HCT116 (cell line): ENCODE measurements around the gene HOXC13. TPM values are rescaled to one million over a fixed set of nuclear protein-coding genes. Genes with fewer than 3 reads are reported as not detected.

Experiments used
- ATAC-seq: fragments of 200-7000 bp; cut with Tn5 transposase; 2 replicates; pipeline ENCODE4 v1.9.1; 2020; ENCODE audit warnings: mild to moderate bottlenecking, moderate library complexity
- BruUV-seq: library from RNA; stranded (reverse); fragments of 400-500 nt; replicated peaks from 2 replicates; lab custom pipeline; 2021; lab: Mats Ljungman, UMichigan
- CTCF ChIA-PET: fragments of 300-600 bp; sonication (Branson Sonifier 250); formaldehyde crosslinking; loops from one replicate; lab custom pipeline; 2021; ENCODE audit warnings: antibody characterized with exemption; lab: Charles Lee
- POLR2A ChIA-PET: fragments of 300-600, 350-600 bp; sonication (Branson Sonifier 250); formaldehyde crosslinking; loops from one replicate; lab custom pipeline; 2021; ENCODE audit warnings: antibody characterized with exemption; lab: Charles Lee
- RAD21 ChIA-PET, 2 experiments: fragments of 300-600 bp; sonication (Branson Sonifier 250); formaldehyde crosslinking; loops; one replicate each; lab custom pipeline; 2023; ENCODE audit warnings: low total read pairs in 2 of 2; ENCODE audit not compliant: uncharacterized antibody in 2 of 2, unreplicated experiment in 2 of 2, low non-redundant PET in 1 of 2; lab: Charles Lee
- DNase-seq: peaks from one replicate; pipeline ENCODE4 v3.0.0-alpha.2; 2010; ENCODE audit warnings: low read depth, low spot score
- H2AFZ ChIP-seq: fragments of 200-600 bp; shearing (Covaris generic), sonication (generic); 2 replicates; pipeline ENCODE4 v1.6.1; 2017; ENCODE audit warnings: low read depth, mixed run types, mixed read lengths, antibody characterized with exemption, low read length; ENCODE audit not compliant: poor library complexity, severe bottlenecking
- H3K27ac ChIP-seq: 2 replicates; pipeline ENCODE4 v1.5.1; 2012; ENCODE audit warnings: low read depth, low read length
- H3K27me3 ChIP-seq: fragments of 200-600 bp; sonication (generic); 2 replicates; pipeline ENCODE4 v1.6.1; 2016; ENCODE audit warnings: mixed run types, low read length, mixed read lengths; ENCODE audit not compliant: insufficient read depth
- H3K36me3 ChIP-seq, 2 experiments: fragments of 200-500 bp in 1 of 2; fragments of 200-600 bp in 1 of 2; sonication (Bioruptor generic) in 1 of 2; sonication (generic) in 1 of 2; 2 replicates each; pipeline versions ENCODE4 v1.5.1 to v1.6.1; 2014 to 2016; ENCODE audit warnings: low read length in 2 of 2, inconsistent platforms in 1 of 2, mixed read lengths in 1 of 2, mixed run types in 1 of 2; ENCODE audit not compliant: insufficient read depth in 2 of 2, control insufficient read depth in 1 of 2
- H3K4me1 ChIP-seq, 2 experiments: fragments of 200-600 bp in 1 of 2; sonication (generic) in 1 of 2; 2 replicates each; pipeline versions ENCODE4 v1.5.1 to v1.6.1; 2012 to 2017; ENCODE audit warnings: low read length in 2 of 2, inconsistent platforms in 1 of 2, mild to moderate bottlenecking in 1 of 2, mixed read lengths in 1 of 2, mixed run types in 1 of 2, moderate library complexity in 1 of 2; ENCODE audit not compliant: insufficient read depth in 2 of 2, control insufficient read depth in 1 of 2
- H3K4me2 ChIP-seq: fragments of 200-600 bp; sonication (generic); 2 replicates; pipeline ENCODE4 v1.6.1; 2017; ENCODE audit warnings: mixed run types, low read length, mixed read lengths
- H3K4me3 ChIP-seq, 2 experiments: fragments of 200-600 bp in 1 of 2; sonication (generic) in 1 of 2; replicated peaks in 1 of 2; 2 replicates each; pipeline ENCODE4 v1.5.1; 2011 to 2016; ENCODE audit warnings: low read length in 2 of 2, control low read depth in 1 of 2, low read depth in 1 of 2, mild to moderate bottlenecking in 1 of 2, mixed read lengths in 1 of 2, mixed run types in 1 of 2
- H3K79me2 ChIP-seq: fragments of 200-600 bp; sonication (generic); 2 replicates; pipeline ENCODE4 v1.6.1; 2017; ENCODE audit warnings: mild to moderate bottlenecking, mixed run types, low read length, moderate library complexity, mixed read lengths; ENCODE audit not compliant: insufficient read depth
- H3K9ac ChIP-seq: fragments of 200-600 bp; sonication (generic); 2 replicates; pipeline ENCODE4 v1.6.1; 2016; ENCODE audit warnings: low read length, mixed read lengths
- H3K9me2 ChIP-seq: fragments of 200-600 bp; sonication (generic), shearing (Covaris generic); 2 replicates; pipeline ENCODE4 v1.6.1; 2017; ENCODE audit warnings: mixed run types, mild to moderate bottlenecking, moderate library complexity; ENCODE audit not compliant: insufficient read depth
- H3K9me3 ChIP-seq, 2 experiments: fragments of 200-500 bp in 1 of 2; fragments of 200-600 bp in 1 of 2; sonication (Bioruptor generic) in 1 of 2; sonication (generic) in 1 of 2; 2 replicates each; pipeline ENCODE4 v1.6.1; 2014 to 2017; ENCODE audit warnings: low read length in 2 of 2, mixed read lengths in 2 of 2, inconsistent platforms in 1 of 2, low read depth in 1 of 2, mild to moderate bottlenecking in 1 of 2, mixed run types in 1 of 2, moderate library complexity in 1 of 2; ENCODE audit not compliant: control insufficient read depth in 1 of 2, insufficient read depth in 1 of 2
- H4K20me1 ChIP-seq: fragments of 200-600 bp; sonication (generic), shearing (Covaris generic); 2 replicates; pipeline ENCODE4 v1.6.1; 2017; ENCODE audit warnings: mixed run types, mild to moderate bottlenecking, moderate library complexity; ENCODE audit not compliant: insufficient read depth
- EGR1 ChIP-seq: IDR thresholded peaks from 2 replicates; pipeline ENCODE4 v1.6.1; 2012; ENCODE audit warnings: low read depth
- ELF1 ChIP-seq: IDR thresholded peaks from 2 replicates; pipeline ENCODE4 v1.6.1; 2012; ENCODE audit warnings: low read depth, borderline replicate concordance
- EZH2 ChIP-seq: fragments of 200-600 bp; sonication (generic); IDR thresholded peaks from 2 replicates; pipeline ENCODE4 v1.6.1; 2017; ENCODE audit warnings: antibody characterized with exemption, mixed run types
- POLR2A ChIP-seq: IDR thresholded peaks from 2 replicates; pipeline ENCODE4 v1.7.0; 2011; ENCODE audit warnings: borderline replicate concordance; ENCODE audit not compliant: insufficient read depth, insufficient read length; ENCODE audit errors: extremely low read depth
- RAD21 ChIP-seq: IDR thresholded peaks from 2 replicates; pipeline ENCODE4 v1.6.1; 2012; ENCODE audit warnings: low read depth, mild to moderate bottlenecking
- SIN3A ChIP-seq: IDR thresholded peaks from 2 replicates; pipeline ENCODE4 v1.6.1; 2012; ENCODE audit warnings: low read depth
- ZFX ChIP-seq: fragments of 450-650 bp; IDR thresholded peaks from 2 replicates; pipeline ENCODE4 v1.6.1; 2017
- intact Hi-C: fragments of 100-400 bp; cut with micrococcal nuclease; formaldehyde crosslinking; loops from 2 replicates; pipeline ENCODE4 v1.10.0; 2022
- total RNA-seq: library from RNA; stranded (reverse); gene quantifications from one replicate; pipeline ENCODE4 v1.2.1, GENCODE V29; 2021; ENCODE audit not compliant: unreplicated experiment
- TF ChIP-seq, protein P1 (sequence below), 3 experiments: fragments of 200-600 bp in 1 of 3; sonication (generic) in 1 of 3; IDR thresholded peaks in 2 of 3; conservative IDR thresholded peaks in 1 of 3; 2 replicates each; pipeline ENCODE4 v1.5.1; 2012 to 2017; ENCODE audit warnings: low read depth in 2 of 3, low read length in 2 of 3, antibody characterized with exemption in 1 of 3, borderline replicate concordance in 1 of 3, control low read depth in 1 of 3, mild to moderate bottlenecking in 1 of 3, mixed read lengths in 1 of 3, mixed run types in 1 of 3, moderate library complexity in 1 of 3; ENCODE audit not compliant: insufficient read depth in 1 of 3
- TF ChIP-seq, protein P2 (sequence below): IDR thresholded peaks from 2 replicates; pipeline ENCODE4 v1.6.1; 2012

HOXC13 gene
- total RNA-seq, 1 experiment from 2014 or later = 3.8 TPM

- Histone ChIP-seq H3K9me2 (no peaks in the 10 kb centered on the region), H3K9ac (no peak overlapping the region), H4K20me1 (no peaks in the 10 kb centered on the region), H3K4me2 (no peak overlapping the region), H3K36me3 (no peaks in the 10 kb centered on the region), H3K4me1 (peaks cover 0 to 10% of the 10 kb centered on the region in 2 experiments; a peak in 2 of 4 replicates), H2AFZ (no peak overlapping the region), H3K79me2 (no peaks in the 10 kb centered on the region), H3K27me3 (no peaks in the 10 kb centered on the region), H3K9me3 (no peaks in the 10 kb centered on the region), H3K27ac (no peak overlapping the region), H3K4me3 (no peak overlapping the region)
- no TSS peak for BruUV-seq
- ChIA-PET POLR2A (interaction anchor here (0.6 kb wide), 1 partner anchor 248 kb away, joined by 3 read pairs; no protein-coding TSS in a partner anchor), RAD21 (no interaction called here), CTCF (no interaction called here)
- intact Hi-C loops = no loop called here
- TF ChIP-seq EGR1 (no peak), EZH2 (no peak), ELF1 (no peak), ZFX (no peak), SIN3A (no peak), POLR2A (no peak), RAD21 (no peak)
- TF ChIP-seq, protein P1, sequence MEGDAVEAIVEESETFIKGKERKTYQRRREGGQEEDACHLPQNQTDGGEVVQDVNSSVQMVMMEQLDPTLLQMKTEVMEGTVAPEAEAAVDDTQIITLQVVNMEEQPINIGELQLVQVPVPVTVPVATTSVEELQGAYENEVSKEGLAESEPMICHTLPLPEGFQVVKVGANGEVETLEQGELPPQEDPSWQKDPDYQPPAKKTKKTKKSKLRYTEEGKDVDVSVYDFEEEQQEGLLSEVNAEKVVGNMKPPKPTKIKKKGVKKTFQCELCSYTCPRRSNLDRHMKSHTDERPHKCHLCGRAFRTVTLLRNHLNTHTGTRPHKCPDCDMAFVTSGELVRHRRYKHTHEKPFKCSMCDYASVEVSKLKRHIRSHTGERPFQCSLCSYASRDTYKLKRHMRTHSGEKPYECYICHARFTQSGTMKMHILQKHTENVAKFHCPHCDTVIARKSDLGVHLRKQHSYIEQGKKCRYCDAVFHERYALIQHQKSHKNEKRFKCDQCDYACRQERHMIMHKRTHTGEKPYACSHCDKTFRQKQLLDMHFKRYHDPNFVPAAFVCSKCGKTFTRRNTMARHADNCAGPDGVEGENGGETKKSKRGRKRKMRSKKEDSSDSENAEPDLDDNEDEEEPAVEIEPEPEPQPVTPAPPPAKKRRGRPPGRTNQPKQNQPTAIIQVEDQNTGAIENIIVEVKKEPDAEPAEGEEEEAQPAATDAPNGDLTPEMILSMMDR (IDR thresholded peaks at IDR 0.05 in 2 of 3, conservative IDR thresholded peaks at IDR 0.05 in 1 of 3; ENCODE audit: borderline replicate concordance in 1 of 3, insufficient read depth in 1 of 3, low read depth in 2 of 3, low read length in 2 of 3) = no peak
- TF ChIP-seq, protein P2, sequence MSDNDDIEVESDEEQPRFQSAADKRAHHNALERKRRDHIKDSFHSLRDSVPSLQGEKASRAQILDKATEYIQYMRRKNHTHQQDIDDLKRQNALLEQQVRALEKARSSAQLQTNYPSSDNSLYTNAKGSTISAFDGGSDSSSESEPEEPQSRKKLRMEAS = no peak
- ATAC-seq (no peak), DNase-seq (no peak)
Measured at GRCh38 chr12:53978477-53979356, 40.1 kb downstream of the HOXC13 start.
